K562 (cell line): Measurements from ENCODE around the gene CASP2. TPM values are rescaled to one million over a fixed set of nuclear protein-coding genes. Genes with fewer than 3 reads are reported as not detected.

ENCODE experiments used
- CHD1 ChIP-seq: fragments of 200-600 bp; sonication (generic); IDR thresholded peaks from one replicate; pipeline ENCODE4 v1.6.1; 2012; ENCODE audit warnings: mild to moderate bottlenecking, moderate library complexity, low read length, inconsistent platforms
- CLOCK ChIP-seq: fragments of 250-450 bp; sonication (Bioruptor Pico); IDR thresholded peaks from 2 replicates; pipeline ENCODE4 v1.4.0; 2020; ENCODE audit warnings: mild to moderate bottlenecking, moderate library complexity, borderline replicate concordance
- DPF2 ChIP-seq: fragments of 450-650 bp; IDR thresholded peaks from 2 replicates; pipeline ENCODE4 v1.6.1; 2016
- E2F3 ChIP-seq: fragments of 250-450 bp; sonication (Bioruptor Pico); IDR thresholded peaks from 2 replicates; pipeline ENCODE4 v1.4.0; 2020; ENCODE audit warnings: mild to moderate bottlenecking
- ETS2 ChIP-seq: IDR thresholded peaks from 2 replicates; pipeline ENCODE4 v1.6.1; 2016; ENCODE audit warnings: borderline replicate concordance, missing genetic modification characterization, mild to moderate bottlenecking, moderate library complexity, missing compliant biosample characterization; ENCODE audit not compliant: poor library complexity, severe bottlenecking
- GATA2 ChIP-seq: sonication (generic); formaldehyde crosslinking; IDR thresholded peaks from 2 replicates; pipeline ENCODE4 v1.4.0; 2020; ENCODE audit warnings: mild to moderate bottlenecking, missing genetic modification reagents
- HMBOX1 ChIP-seq: sonication (generic); IDR thresholded peaks from 2 replicates; pipeline ENCODE4 v1.6.1; 2016
- PKNOX1 ChIP-seq: fragments of 450-650 bp; IDR thresholded peaks from 2 replicates; pipeline ENCODE4 v1.6.1; 2016
- RBM39 ChIP-seq: fragments of 200-400 bp; formaldehyde crosslinking; optimal IDR thresholded peaks from 2 replicates; pipeline ENCODE3; 2018; ENCODE audit warnings: low read depth, low read length
- TAL1 ChIP-seq: fragments of 450-650 bp; IDR thresholded peaks from 2 replicates; pipeline ENCODE4 v1.6.1; 2016; ENCODE audit warnings: mild to moderate bottlenecking
- TCF3 ChIP-seq: sonication (generic); formaldehyde crosslinking; IDR thresholded peaks from 2 replicates; pipeline ENCODE4 v1.4.0; 2020; ENCODE audit warnings: mild to moderate bottlenecking, missing genetic modification reagents
- TFAP4 ChIP-seq: sonication (generic); formaldehyde crosslinking; IDR thresholded peaks from 2 replicates; pipeline ENCODE4 v1.8.0; 2022; ENCODE audit warnings: missing genetic modification reagents, mild to moderate bottlenecking, moderate library complexity, borderline replicate concordance
- THAP12 ChIP-seq: fragments of 250-450 bp; sonication (Bioruptor Pico); IDR thresholded peaks from 2 replicates; pipeline ENCODE4 v1.9.0; 2021; ENCODE audit warnings: mild to moderate bottlenecking, inconsistent platforms
- YY1 ChIP-seq, 3 experiments: IDR thresholded peaks; 2 replicates each; pipeline ENCODE4 v1.6.1; 2011; ENCODE audit warnings: low read length in 2 of 3, mild to moderate bottlenecking in 2 of 3, moderate library complexity in 2 of 3, borderline replicate concordance in 1 of 3, control low read depth in 1 of 3, low read depth in 1 of 3; ENCODE audit not compliant: insufficient read depth in 3 of 3, insufficient replicate concordance in 2 of 3, control insufficient read depth in 1 of 3, insufficient read length in 1 of 3; ENCODE audit errors: extremely low read depth in 1 of 3
- ZFP36 ChIP-seq: fragments of 150-350 bp; IDR thresholded peaks from 2 replicates; pipeline ENCODE4 v1.6.1; 2018; ENCODE audit warnings: low read length, low read depth; ENCODE audit not compliant: partially characterized antibody
- ZNF431 ChIP-seq: sonication (generic); formaldehyde crosslinking; IDR thresholded peaks from 2 replicates; pipeline ENCODE4 v1.8.0; 2022; ENCODE audit warnings: mild to moderate bottlenecking, missing genetic modification reagents
- ZNF785 ChIP-seq: fragments of 250-450 bp; sonication (Bioruptor Pico); IDR thresholded peaks from 2 replicates; pipeline ENCODE4 v1.4.0; 2020; ENCODE audit warnings: mild to moderate bottlenecking
- ZNF79 ChIP-seq: fragments of 250-450 bp; sonication (Bioruptor Pico); IDR thresholded peaks from 2 replicates; pipeline ENCODE4 v1.4.0; 2020; ENCODE audit warnings: low read depth, mild to moderate bottlenecking, moderate library complexity
- polyA plus RNA-seq, 8 experiments: library from polyadenylated mRNA; depleted of rRNA in 4 of 8; stranded (reverse) in 5 of 8; unstranded in 3 of 8; fragments of >200 nt; fragmentation: Nextera tagmentation in 2 of 8; fragmentation: Illumina TruSeq in 1 of 8; extraction: Ambion mirVana in 2 of 8; extraction: Trizol in 1 of 8; gene quantifications; 2 replicates each; pipeline versions ENCODE4 v1.2.1 to v1.2.3, GENCODE V29; 2011 to 2014; ENCODE audit warnings: inconsistent platforms in 1 of 8, missing spikeins in 1 of 8
- total RNA-seq, 7 experiments: library from RNA; depleted of rRNA in 6 of 7; stranded (reverse); fragments of >200 nt in 6 of 7; fragmentation: Illumina TruSeq in 2 of 7; extraction: Trizol in 2 of 7; gene quantifications; 2 replicates each; pipeline versions ENCODE4 v1.2.1 to v1.2.3, GENCODE V29; 2011 to 2021; ENCODE audit warnings: low replicate concordance in 1 of 7

CASP2 gene
- total and polyA plus RNA-seq, 9 of the 15 experiments (the other 6 are each of a cell fraction or from before 2014, with no cell fraction given): 18.8 to 64.9 (median 24.1) TPM

- no peak for TF ChIP-seq ZNF785 (CRISPR knock-in tag)
- TF ChIP-seq CLOCK: peak; percentile 48; the same call in 1 of the 2 replicates
- TF ChIP-seq PKNOX1: peak; percentile 91
- no peak for TF ChIP-seq TAL1
- TF ChIP-seq E2F3: peak; percentile 96
- no peak for TF ChIP-seq GATA2
- peak; percentile 90 for TF ChIP-seq ZNF431
- TF ChIP-seq ETS2 (tag): no peak
- no peak for TF ChIP-seq HMBOX1
- peak; percentile 79 to 97 (median 92) for TF ChIP-seq YY1 (IDR thresholded peaks at IDR 0.05; ENCODE audit: borderline replicate concordance in 1 of 3, control insufficient read depth in 1 of 3, extremely low read depth in 1 of 3, insufficient read depth in 3 of 3, insufficient read length in 1 of 3, insufficient replicate concordance in 2 of 3, low read depth in 1 of 3, low read length in 2 of 3)
- TF ChIP-seq ZFP36: no peak
- peak; percentile 10 for TF ChIP-seq CHD1
- 0 out of 2 replicates have a peak, but pooled peaks have one; percentile 48 for TF ChIP-seq DPF2
- no peak for TF ChIP-seq ZNF79
- TF ChIP-seq TCF3 (CRISPR knock-in tag): peak; percentile 33; the same call in 1 of the 2 replicates
- peak; percentile 92 for TF ChIP-seq THAP12 (CRISPR knock-in tag)
- no peak for TF ChIP-seq RBM39
- peak; percentile 92 for TF ChIP-seq TFAP4 (CRISPR knock-in tag)
Measured at GRCh38 chr7:143287935-143288826, at the start of gene CASP2 (continued).
